H1 (cell line): ENCODE measurements around the gene CHPF2.

Source experiments
- ATF2 ChIP-seq: IDR thresholded peaks from 2 replicates; pipeline ENCODE4 v1.6.1; 2012; ENCODE audit warnings: low read length, inconsistent platforms
- CTCF ChIP-seq, 3 experiments: IDR thresholded peaks; 1 replicate in 2 of 3; 2 replicates in 1 of 3; pipeline versions ENCODE4 v1.5.1 to v1.6.1; 2011; ENCODE audit warnings: low read length in 3 of 3, mild to moderate bottlenecking in 3 of 3, inconsistent platforms in 2 of 3, low read depth in 1 of 3, moderate library complexity in 1 of 3; ENCODE audit not compliant: insufficient read depth in 1 of 3; ENCODE audit errors: control extremely low read depth in 1 of 3
- EP300 ChIP-seq, 2 experiments: IDR thresholded peaks; 1 replicate in 1 of 2; 2 replicates in 1 of 2; pipeline ENCODE4 v1.6.1; 2011 to 2012; ENCODE audit warnings: low read depth in 2 of 2, low read length in 2 of 2, mild to moderate bottlenecking in 2 of 2, borderline replicate concordance in 1 of 2, inconsistent platforms in 1 of 2, moderate library complexity in 1 of 2
- EZH2 ChIP-seq: fragments of 200-600 bp; sonication (generic); IDR thresholded peaks from 2 replicates; pipeline ENCODE4 v1.7.1; 2012; ENCODE audit warnings: low read depth, mild to moderate bottlenecking, moderate library complexity, low read length, inconsistent platforms; ENCODE audit not compliant: severe bottlenecking
- GTF2F1 ChIP-seq: IDR thresholded peaks from 2 replicates; pipeline ENCODE4 v1.6.1; 2012; ENCODE audit warnings: low read depth, low read length, improper control_type of control experiment, borderline replicate concordance
- RAD21 ChIP-seq, 2 experiments: IDR thresholded peaks in 1 of 2; conservative IDR thresholded peaks in 1 of 2; 2 replicates each; pipeline ENCODE4 v1.6.1; 2011; ENCODE audit warnings: low read depth in 2 of 2, low read length in 2 of 2, improper control_type of control experiment in 1 of 2, inconsistent platforms in 1 of 2, mild to moderate bottlenecking in 1 of 2, moderate library complexity in 1 of 2

- TF ChIP-seq EP300 (IDR thresholded peaks at IDR 0.05; ENCODE audit: borderline replicate concordance in 1 of 2, low read depth in 2 of 2, low read length in 2 of 2) (no peak), RAD21 (IDR thresholded peaks at IDR 0.05 in 1 of 2, conservative IDR thresholded peaks at IDR 0.05 in 1 of 2; ENCODE audit: low read depth in 2 of 2, low read length in 2 of 2) (no peak), CTCF (IDR thresholded peaks at IDR 0.05; ENCODE audit: control extremely low read depth in 1 of 3, insufficient read depth in 1 of 3, low read depth in 1 of 3, low read length in 3 of 3) (no peak), ATF2 (no peak), EZH2 (no peak), GTF2F1 (no peak)
Measured at GRCh38 chr7:151283302-151283701, 51.0 kb downstream of the CHPF2 start.
